ENCODE results near the gene PTGER3.

The PTGER3 gene

GRCh38 chr1:71037829-71038620 is 9.6 kb downstream of the PTGER3 start:
- H3K79me1 ChIP-seq (replicated peaks; ENCODE audit: low read length, poor library complexity, severe bottlenecking), result no peaks in the 10 kb centered on the region
- H2BK15ac ChIP-seq (ENCODE audit: low read depth, poor library complexity, severe bottlenecking), result no peak overlapping the region
- DNase-seq, result no peak
- H3K4me1 ChIP-seq (ENCODE audit: control insufficient read depth, insufficient read depth, low read depth, low read length), result no peaks in the 10 kb centered on the region
- H2AK5ac ChIP-seq (ENCODE audit: low read length, severe bottlenecking), result no peak overlapping the region
- H3K4me2 ChIP-seq (ENCODE audit: low read length, poor library complexity, severe bottlenecking), result no peak overlapping the region
- H3K4me3 ChIP-seq (ENCODE audit: insufficient read depth in 1 of 2, low read depth in 1 of 2, low read length in 2 of 2), result no peak overlapping the region
- no peak overlapping the region for H3K18ac ChIP-seq (ENCODE audit: low read depth in 1 of 2, low read length in 2 of 2)
- H3K23ac ChIP-seq (ENCODE audit: low read length in 2 of 2), result no peak overlapping the region
- H3K9me3 ChIP-seq (ENCODE audit: control insufficient read depth, low read length), result no peaks in the 10 kb centered on the region
- H4K8ac ChIP-seq (ENCODE audit: low read length), result no peak overlapping the region
- H3K27me3 ChIP-seq (ENCODE audit: control insufficient read depth in 1 of 2, insufficient read depth in 1 of 2, low read length in 2 of 2), result peaks cover 0 to 3% of the 10 kb centered on the region in 2 experiments
- WGBS, result 90% methylated on average over 2 of the region's 2 CpGs
- no peak overlapping the region for H3K9ac ChIP-seq (ENCODE audit: low read length)
- no peak overlapping the region for H4K91ac ChIP-seq (ENCODE audit: low read length)
- no peak overlapping the region for H2BK12ac ChIP-seq (ENCODE audit: low read length in 2 of 2)
- H2BK5ac ChIP-seq (ENCODE audit: low read depth, low read length, poor library complexity, severe bottlenecking), result no peak overlapping the region
- no peak overlapping the region for H3K4ac ChIP-seq (ENCODE audit: low read depth in 1 of 2, low read length in 2 of 2)
- no peak overlapping the region for H2BK120ac ChIP-seq (ENCODE audit: low read depth, low read length)
- no peak overlapping the region for H2AFZ ChIP-seq (ENCODE audit: low read depth, low read length)
- H3K27ac ChIP-seq (ENCODE audit: low read length, poor library complexity, severe bottlenecking), result no peak overlapping the region
- no peak overlapping the region for H3K14ac ChIP-seq (ENCODE audit: low read length in 2 of 2)
- peaks cover 0 to 28% of the 10 kb centered on the region in 2 experiments for H3K36me3 ChIP-seq (ENCODE audit: control insufficient read depth in 1 of 2, insufficient read depth in 2 of 2, low read depth in 1 of 2, low read length in 2 of 2)

DNA sequence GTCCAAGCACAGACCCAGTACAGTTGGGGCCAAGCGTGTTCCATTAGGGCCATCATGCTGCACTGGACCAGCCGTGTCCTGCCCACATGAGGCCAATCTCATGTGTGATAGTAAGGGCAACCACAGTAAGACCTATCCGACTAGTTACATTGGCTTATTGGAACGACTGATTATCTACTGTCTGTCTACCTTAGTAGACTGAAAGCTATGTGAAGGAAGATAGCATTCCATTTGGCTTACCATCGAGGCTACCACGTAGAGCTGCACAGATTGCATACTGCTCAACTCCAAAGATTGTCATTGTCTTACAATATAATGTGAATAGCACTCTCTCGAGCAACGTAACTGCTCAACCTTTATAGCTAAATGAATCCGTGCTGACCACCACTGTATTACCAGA is 10.6 kb downstream of the PTGER3 start:
- Histone ChIP-seq H3K27ac (ENCODE audit: low read length, poor library complexity, severe bottlenecking) (no peak overlapping the region), H3K4me1 (ENCODE audit: control insufficient read depth, insufficient read depth, low read depth, low read length) (no peaks in the 10 kb centered on the region), H4K91ac (ENCODE audit: low read length) (no peak overlapping the region), H3K23ac (ENCODE audit: low read length in 2 of 2) (no peak overlapping the region), H3K4ac (ENCODE audit: low read depth in 1 of 2, low read length in 2 of 2) (no peak overlapping the region), H3K27me3 (ENCODE audit: control insufficient read depth in 1 of 2, insufficient read depth in 1 of 2, low read length in 2 of 2) (peaks cover 0 to 4% of the 10 kb centered on the region in 2 experiments), H3K79me1 (replicated peaks; ENCODE audit: low read length, poor library complexity, severe bottlenecking) (no peaks in the 10 kb centered on the region), H2AFZ (ENCODE audit: low read depth, low read length) (no peak overlapping the region), H2BK12ac (ENCODE audit: low read length in 2 of 2) (no peak overlapping the region), H3K18ac (ENCODE audit: low read depth in 1 of 2, low read length in 2 of 2) (no peak overlapping the region), H2BK120ac (ENCODE audit: low read depth, low read length) (no peak overlapping the region), H4K8ac (ENCODE audit: low read length) (no peak overlapping the region), H3K9ac (ENCODE audit: low read length) (no peak overlapping the region), H3K36me3 (ENCODE audit: control insufficient read depth in 1 of 2, insufficient read depth in 2 of 2, low read depth in 1 of 2, low read length in 2 of 2) (peaks cover 0 to 28% of the 10 kb centered on the region in 2 experiments), H2AK5ac (ENCODE audit: low read length, severe bottlenecking) (no peak overlapping the region), H2BK5ac (ENCODE audit: low read depth, low read length, poor library complexity, severe bottlenecking) (no peak overlapping the region), H3K4me3 (ENCODE audit: insufficient read depth in 1 of 2, low read depth in 1 of 2, low read length in 2 of 2) (no peak overlapping the region), H3K9me3 (ENCODE audit: control insufficient read depth, low read length) (no peaks in the 10 kb centered on the region), H3K14ac (ENCODE audit: low read length in 2 of 2) (no peak overlapping the region), H2BK15ac (ENCODE audit: low read depth, poor library complexity, severe bottlenecking) (no peak overlapping the region), H3K4me2 (ENCODE audit: low read length, poor library complexity, severe bottlenecking) (no peak overlapping the region)
- no peak for DNase-seq
- 93% methylated on average over 7 of the region's 9 CpGs for WGBS

DNA sequence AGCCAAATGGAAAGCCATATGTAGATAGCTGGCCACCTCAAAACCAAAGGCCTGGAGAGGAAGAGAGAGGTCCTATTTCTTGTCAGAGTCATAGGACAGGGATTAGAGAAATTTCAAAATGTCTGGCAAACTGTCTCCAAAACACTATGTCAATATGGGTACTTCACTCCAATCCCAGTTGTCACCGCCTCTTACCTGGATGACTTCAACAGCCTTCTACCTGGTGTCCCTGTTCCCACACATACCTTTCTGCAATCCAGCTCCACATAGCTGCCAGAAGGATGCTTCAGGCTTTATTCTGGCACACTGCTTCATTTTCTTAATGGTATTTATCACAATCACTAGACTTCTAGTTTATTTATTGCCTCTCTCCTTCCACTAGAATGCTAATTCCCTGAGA is 14.5 kb downstream of the PTGER3 start:
- H2BK15ac ChIP-seq (ENCODE audit: low read depth, poor library complexity, severe bottlenecking), result no peak overlapping the region
- H3K79me1 ChIP-seq (replicated peaks; ENCODE audit: low read length, poor library complexity, severe bottlenecking), result no peaks in the 10 kb centered on the region
- H3K27me3 ChIP-seq (ENCODE audit: control insufficient read depth in 1 of 2, insufficient read depth in 1 of 2, low read length in 2 of 2), result peaks cover 0 to 4% of the 10 kb centered on the region in 2 experiments
- H4K91ac ChIP-seq (ENCODE audit: low read length), result no peak overlapping the region
- H3K4me1 ChIP-seq (ENCODE audit: control insufficient read depth, insufficient read depth, low read depth, low read length), result no peaks in the 10 kb centered on the region
- H2AK5ac ChIP-seq (ENCODE audit: low read length, severe bottlenecking), result no peak overlapping the region
- no peak overlapping the region for H3K14ac ChIP-seq (ENCODE audit: low read length in 2 of 2)
- no peak overlapping the region for H2AFZ ChIP-seq (ENCODE audit: low read depth, low read length)
- no peak overlapping the region for H3K4me3 ChIP-seq (ENCODE audit: insufficient read depth in 1 of 2, low read depth in 1 of 2, low read length in 2 of 2)
- no peak overlapping the region for H2BK5ac ChIP-seq (ENCODE audit: low read depth, low read length, poor library complexity, severe bottlenecking)
- H3K9ac ChIP-seq (ENCODE audit: low read length), result no peak overlapping the region
- H3K4me2 ChIP-seq (ENCODE audit: low read length, poor library complexity, severe bottlenecking), result no peak overlapping the region
- H3K9me3 ChIP-seq (ENCODE audit: control insufficient read depth, low read length), result no peaks in the 10 kb centered on the region
- no peak overlapping the region for H4K8ac ChIP-seq (ENCODE audit: low read length)
- no peak overlapping the region for H3K23ac ChIP-seq (ENCODE audit: low read length in 2 of 2)
- 98% methylated on average over 1 of the region's 1 CpG for WGBS
- H2BK12ac ChIP-seq (ENCODE audit: low read length in 2 of 2), result no peak overlapping the region
- H3K27ac ChIP-seq (ENCODE audit: low read length, poor library complexity, severe bottlenecking), result no peak overlapping the region
- DNase-seq, result no peak
- no peak overlapping the region for H3K18ac ChIP-seq (ENCODE audit: low read depth in 1 of 2, low read length in 2 of 2)
- H3K4ac ChIP-seq (ENCODE audit: low read depth in 1 of 2, low read length in 2 of 2), result no peak overlapping the region
- peaks cover 0 to 15% of the 10 kb centered on the region in 2 experiments for H3K36me3 ChIP-seq (ENCODE audit: control insufficient read depth in 1 of 2, insufficient read depth in 2 of 2, low read depth in 1 of 2, low read length in 2 of 2)
- no peak overlapping the region for H2BK120ac ChIP-seq (ENCODE audit: low read depth, low read length)

DNA sequence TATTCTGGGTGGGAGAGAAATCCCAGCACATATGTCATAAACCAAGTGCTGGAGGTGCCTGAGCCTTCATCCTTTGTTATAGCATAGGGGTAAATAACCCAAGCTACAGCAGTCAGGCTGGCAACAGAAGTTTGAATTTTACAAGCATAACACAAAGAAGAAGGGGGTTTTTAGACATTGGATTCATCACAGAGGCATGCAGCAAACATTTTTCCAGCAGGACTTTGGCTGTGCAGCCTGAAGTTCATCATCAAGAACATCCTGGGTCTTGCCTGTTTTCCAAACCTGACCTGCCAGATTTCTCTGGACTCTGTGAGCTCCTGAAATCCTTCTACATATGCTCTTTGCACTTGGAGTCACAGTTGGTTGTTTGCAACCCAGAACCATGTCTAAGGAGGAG is 16.2 kb downstream of the PTGER3 start:
- H3K9ac ChIP-seq (ENCODE audit: low read length), result peak overlapping the region; percentile 29
- no peak for DNase-seq
- no peak overlapping the region for H4K8ac ChIP-seq (ENCODE audit: low read length)
- no peak overlapping the region for H3K18ac ChIP-seq (ENCODE audit: low read depth in 1 of 2, low read length in 2 of 2)
- H3K36me3 ChIP-seq (ENCODE audit: control insufficient read depth in 1 of 2, insufficient read depth in 2 of 2, low read depth in 1 of 2, low read length in 2 of 2), result peaks cover 0 to 4% of the 10 kb centered on the region in 2 experiments
- no peak overlapping the region for H3K14ac ChIP-seq (ENCODE audit: low read length in 2 of 2)
- no peaks in the 10 kb centered on the region for H3K4me1 ChIP-seq (ENCODE audit: control insufficient read depth, insufficient read depth, low read depth, low read length)
- no peaks in the 10 kb centered on the region for H3K9me3 ChIP-seq (ENCODE audit: control insufficient read depth, low read length)
- H4K91ac ChIP-seq (ENCODE audit: low read length), result no peak overlapping the region
- H2BK15ac ChIP-seq (ENCODE audit: low read depth, poor library complexity, severe bottlenecking), result no peak overlapping the region
- no peak overlapping the region for H2BK5ac ChIP-seq (ENCODE audit: low read depth, low read length, poor library complexity, severe bottlenecking)
- no peak overlapping the region for H2BK12ac ChIP-seq (ENCODE audit: low read length in 2 of 2)
- no peak overlapping the region for H3K4me2 ChIP-seq (ENCODE audit: low read length, poor library complexity, severe bottlenecking)
- H2AFZ ChIP-seq (ENCODE audit: low read depth, low read length), result no peak overlapping the region
- no peak overlapping the region for H3K27ac ChIP-seq (ENCODE audit: low read length, poor library complexity, severe bottlenecking)
- H2AK5ac ChIP-seq (ENCODE audit: low read length, severe bottlenecking), result no peak overlapping the region
- no peak overlapping the region for H3K4me3 ChIP-seq (ENCODE audit: insufficient read depth in 1 of 2, low read depth in 1 of 2, low read length in 2 of 2)
- peaks cover 0 to 4% of the 10 kb centered on the region in 2 experiments for H3K27me3 ChIP-seq (ENCODE audit: control insufficient read depth in 1 of 2, insufficient read depth in 1 of 2, low read length in 2 of 2)
- no peak overlapping the region for H3K23ac ChIP-seq (ENCODE audit: low read length in 2 of 2)
- H3K4ac ChIP-seq (ENCODE audit: low read depth in 1 of 2, low read length in 2 of 2), result no peak overlapping the region
- H3K79me1 ChIP-seq (replicated peaks; ENCODE audit: low read length, poor library complexity, severe bottlenecking), result no peaks in the 10 kb centered on the region
- H2BK120ac ChIP-seq (ENCODE audit: low read depth, low read length), result no peak overlapping the region

Measured in mesenchymal stem cell (in vitro differentiated cells and primary cell).